SH-SY5Y (cell line): ENCODE measurements around the gene SIX1.

Experiments used
- GATA2 ChIP-seq: IDR thresholded peaks from 2 replicates; pipeline ENCODE4 v1.6.1; 2011; ENCODE audit warnings: mild to moderate bottlenecking, low read depth, low read length
- GATA3 ChIP-seq: IDR thresholded peaks from 2 replicates; pipeline ENCODE4 v1.6.1; 2011; ENCODE audit warnings: low read depth, mild to moderate bottlenecking, low read length, moderate library complexity

SIX1 gene

DNA sequence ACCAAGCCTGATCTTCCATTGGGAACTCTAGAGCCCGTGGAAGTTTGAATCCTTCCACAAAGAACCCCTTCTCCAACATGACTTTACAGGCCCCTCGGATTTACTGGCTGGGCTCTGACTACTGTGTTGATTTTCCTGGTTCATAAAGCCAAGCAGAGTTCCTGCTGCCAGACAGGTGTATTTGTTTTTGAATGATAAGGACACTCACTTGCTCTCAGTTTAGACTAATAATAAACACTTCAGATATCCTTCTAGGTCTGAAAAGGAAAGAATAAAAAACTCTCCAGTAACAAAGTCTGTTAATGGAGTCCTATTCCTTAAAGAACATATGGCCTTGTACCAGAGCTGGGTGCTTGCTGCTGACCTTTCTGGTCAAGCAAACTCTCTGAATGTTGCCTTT, 31.0 kb downstream of the SIX1 start:
- TF ChIP-seq GATA2 (no peak), GATA3 (no peak)

DNA sequence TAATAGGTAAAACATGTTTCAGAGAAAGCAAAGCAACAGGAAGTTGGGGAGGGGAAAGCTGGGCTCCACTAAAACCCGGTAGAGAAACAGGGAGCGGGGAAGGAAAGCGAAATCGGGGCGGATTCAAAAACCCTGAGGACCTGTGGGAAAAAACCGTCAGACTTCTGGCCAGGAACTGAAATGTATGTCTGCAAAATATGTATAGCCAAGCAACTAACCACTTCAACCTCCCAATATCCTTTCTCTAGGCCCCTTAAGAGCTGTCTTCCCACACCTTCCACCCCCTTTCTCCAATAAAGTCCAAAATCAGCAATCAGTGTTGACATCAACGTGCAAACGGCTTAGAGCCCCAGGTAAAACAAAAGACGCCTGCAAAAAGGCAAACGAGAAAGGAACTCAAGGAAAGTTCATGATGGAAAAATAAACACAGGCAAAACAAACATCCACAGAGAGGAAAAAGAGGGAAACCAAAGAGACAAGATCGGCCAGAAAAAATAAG, 32.8 kb downstream of the SIX1 start:
- no peak for TF ChIP-seq GATA2
- no peak for TF ChIP-seq GATA3

DNA sequence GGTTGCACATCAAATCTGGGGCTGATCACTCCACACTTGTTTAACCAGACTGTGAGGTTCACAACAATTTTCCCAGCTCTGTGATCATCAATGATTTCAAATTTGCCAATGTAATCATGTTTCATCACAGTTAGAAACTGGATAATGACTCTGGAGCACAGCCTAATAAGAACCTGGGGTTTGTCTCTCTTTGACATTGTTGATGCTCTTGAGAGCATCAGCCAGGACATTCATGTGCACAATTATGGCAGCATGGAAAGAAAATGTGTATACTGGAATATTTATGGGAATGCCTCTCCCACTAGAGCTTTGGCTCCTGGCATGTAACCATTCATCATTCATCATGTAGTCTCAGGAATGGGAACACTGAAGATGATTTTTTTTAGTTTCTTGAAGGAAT, 47.0 kb downstream of the SIX1 start:
- TF ChIP-seq GATA2 (no peak), GATA3 (no peak)

DNA sequence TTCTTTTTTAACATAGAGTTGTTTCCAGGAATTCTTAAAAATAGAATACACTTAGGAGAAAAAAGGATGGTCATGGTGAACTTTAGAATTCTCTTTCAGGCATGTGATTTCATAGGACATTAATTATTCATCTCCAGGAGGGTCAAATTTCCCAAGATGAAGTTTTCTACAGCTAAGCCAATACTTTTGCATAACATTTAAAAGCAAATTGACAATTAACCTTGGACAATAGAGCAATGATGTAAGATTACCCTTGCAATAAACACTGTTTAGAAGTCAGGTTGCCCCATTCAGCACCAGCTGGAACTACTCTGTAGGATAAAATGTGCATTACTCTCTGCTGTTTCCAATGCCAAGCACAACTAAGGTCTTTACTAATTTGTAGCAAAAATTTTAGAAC, 49.5 kb downstream of the SIX1 start:
- TF ChIP-seq GATA2 (no peak), GATA3 (no peak)

DNA sequence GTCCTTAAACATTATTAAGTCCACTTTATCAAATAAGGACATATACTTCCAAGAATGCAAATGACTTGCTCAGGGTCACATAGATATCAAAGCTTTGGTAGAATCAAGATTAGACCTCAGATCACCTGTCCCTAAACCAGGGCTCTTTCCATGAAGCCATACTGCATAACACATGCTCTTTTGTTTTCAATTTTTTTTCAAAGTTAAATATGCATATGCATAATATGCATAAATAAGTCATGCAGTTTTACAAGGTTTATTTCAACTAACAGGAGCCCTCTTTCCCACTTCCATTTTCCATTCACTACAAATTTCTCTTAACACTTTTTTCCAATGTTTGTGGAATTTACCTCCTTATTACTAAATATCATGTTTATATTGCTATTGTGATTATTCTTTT, 53.1 kb downstream of the SIX1 start:
- TF ChIP-seq GATA3, result no peak
- no peak for TF ChIP-seq GATA2

DNA sequence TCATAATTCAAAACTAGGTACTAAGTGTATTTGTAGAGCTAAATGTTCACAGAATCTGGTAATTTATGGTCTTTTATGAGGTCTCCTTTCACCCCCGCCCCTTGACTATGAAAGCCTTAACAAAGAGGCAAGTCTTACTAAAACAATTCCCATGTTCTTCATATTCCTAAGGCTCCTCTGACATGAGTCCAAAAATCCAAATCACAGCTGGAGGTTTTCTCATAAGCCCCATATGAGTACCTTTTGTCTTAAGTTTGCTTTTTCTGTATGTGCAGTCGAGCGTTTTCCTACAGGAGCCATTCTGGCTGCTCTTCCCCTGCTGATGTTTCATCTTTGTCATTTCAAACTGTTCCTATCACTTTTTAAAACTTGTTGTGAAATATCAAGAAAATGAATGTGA, 55.2 kb downstream of the SIX1 start:
- TF ChIP-seq GATA3, result no peak
- no peak for TF ChIP-seq GATA2
